Keratinocyte (primary cell): ENCODE data around the gene DNAJB8. TPM values are rescaled to one million over a fixed set of nuclear protein-coding genes. Genes with fewer than 3 reads are reported as not detected.

Experiments used
- DNase-seq: peaks from one replicate; pipeline ENCODE4 v3.0.0-alpha.2; 2011; ENCODE audit warnings: low read depth, missing footprints, low spot score
- FAIRE-seq: peaks from 2 replicates; lab custom pipeline; 2011; peaks lifted over from hg19 to GRCh38; lab: Jason Lieb, UNC
- H2AFZ ChIP-seq: 2 replicates; pipeline ENCODE4 v1.6.0; 2012; ENCODE audit warnings: low read length, control low read depth, inconsistent platforms; ENCODE audit not compliant: control insufficient read depth
- H3K27ac ChIP-seq: 2 replicates; pipeline ENCODE4 v1.5.1; 2011; ENCODE audit warnings: low read length; ENCODE audit not compliant: control insufficient read depth, insufficient read depth
- H3K27me3 ChIP-seq: 3 replicates; pipeline ENCODE4 v1.6.0; 2011; ENCODE audit warnings: low read length; ENCODE audit not compliant: control insufficient read depth, insufficient read depth; ENCODE audit errors: extremely low read depth
- H3K36me3 ChIP-seq, 2 experiments: 2 replicates in 1 of 2; 3 replicates in 1 of 2; pipeline ENCODE4 v1.5.1; 2011; ENCODE audit warnings: low read length in 2 of 2, mild to moderate bottlenecking in 1 of 2; ENCODE audit not compliant: control insufficient read depth in 2 of 2, insufficient read depth in 2 of 2; ENCODE audit errors: extremely low read depth in 1 of 2
- H3K4me1 ChIP-seq: 3 replicates; pipeline ENCODE4 v1.5.1; 2011; ENCODE audit warnings: low read length; ENCODE audit not compliant: control insufficient read depth, insufficient read depth; ENCODE audit errors: extremely low read depth
- H3K4me2 ChIP-seq: 3 replicates; pipeline ENCODE4 v1.6.0; 2011; ENCODE audit warnings: low read depth, low read length; ENCODE audit not compliant: control insufficient read depth, insufficient read depth; ENCODE audit errors: extremely low read depth
- H3K4me3 ChIP-seq, 3 experiments: fragments of 200-600 bp in 1 of 3; sonication (generic) in 1 of 3; 2 replicates in 2 of 3; 3 replicates in 1 of 3; pipeline ENCODE4 v1.5.1; 2011 to 2016; ENCODE audit warnings: low read length in 3 of 3, mild to moderate bottlenecking in 3 of 3, control low read depth in 2 of 3, inconsistent platforms in 1 of 3, low read depth in 1 of 3, mixed read lengths in 1 of 3, mixed run types in 1 of 3, moderate library complexity in 1 of 3; ENCODE audit not compliant: control insufficient read depth in 2 of 3, insufficient read depth in 2 of 3; ENCODE audit errors: extremely low read depth in 1 of 3
- H3K79me2 ChIP-seq: 2 replicates; pipeline ENCODE4 v1.6.0; 2012; ENCODE audit warnings: low read length; ENCODE audit not compliant: control insufficient read depth, insufficient read depth
- H3K9ac ChIP-seq: 3 replicates; pipeline ENCODE4 v1.6.0; 2011; ENCODE audit warnings: low read length; ENCODE audit not compliant: control insufficient read depth, insufficient read depth; ENCODE audit errors: extremely low read depth
- H3K9me1 ChIP-seq: 3 replicates; pipeline ENCODE4 v1.6.0; 2011; ENCODE audit warnings: low read length; ENCODE audit not compliant: control insufficient read depth, insufficient read depth; ENCODE audit errors: extremely low read depth
- H3K9me3 ChIP-seq: 2 replicates; pipeline ENCODE4 v1.5.1; 2012; ENCODE audit warnings: low read depth, low read length; ENCODE audit not compliant: control insufficient read depth
- H4K20me1 ChIP-seq: 3 replicates; pipeline ENCODE4 v1.6.0; 2011; ENCODE audit warnings: low read length; ENCODE audit not compliant: control insufficient read depth, insufficient read depth; ENCODE audit errors: extremely low read depth
- CTCF ChIP-seq, 3 experiments: IDR thresholded peaks in 1 of 3; conservative IDR thresholded peaks in 1 of 3; optimal IDR thresholded peaks in 1 of 3; 2 replicates in 2 of 3; 3 replicates in 1 of 3; pipeline versions ENCODE3 to v1.5.1; 2011; ENCODE audit warnings: low read length in 3 of 3, mild to moderate bottlenecking in 3 of 3, moderate library complexity in 2 of 3, control low read depth in 1 of 3, inconsistent platforms in 1 of 3; ENCODE audit not compliant: insufficient read depth in 2 of 3; ENCODE audit errors: extremely low read depth in 1 of 3
- EZH2 ChIP-seq: IDR thresholded peaks from one replicate; pipeline ENCODE4 v1.6.1; 2012; ENCODE audit warnings: inconsistent platforms, mild to moderate bottlenecking, low read length, moderate library complexity
- dilution Hi-C: fragments of 300-500 bp; cut with MboI; formaldehyde crosslinking; loops from one replicate; pipeline ENCODE4 v1.7.0; 2020; ENCODE audit warnings: low sequenced_read_pairs; ENCODE audit not compliant: extremely low pct_ligation_motif_present
- polyA plus RNA-seq, 5 experiments: library from polyadenylated mRNA; depleted of rRNA in 3 of 5; stranded (reverse) in 3 of 5; stranded (forward) in 1 of 5; unstranded in 1 of 5; fragments of >200 nt; gene quantifications; 1 replicate in 1 of 5; 2 replicates in 3 of 5; 3 replicates in 1 of 5; pipeline versions ENCODE4 v1.2.1 to v1.2.3, GENCODE V29; 2011 to 2012; ENCODE audit warnings: missing spikeins in 2 of 5, low read depth in 1 of 5, low replicate concordance in 1 of 5

DNAJB8 gene
- polyA plus RNA-seq, 1 donor (not counting 4 experiments of a cell fraction or from before 2014, with no cell fraction given), result not detected

- H3K4me3 ChIP-seq, result no peak overlapping the region
- no peak overlapping the region for H3K9ac ChIP-seq
- no peak overlapping the region for H2AFZ ChIP-seq
- dilution Hi-C loops, result no loop called here
- no peaks in the 10 kb centered on the region for H3K36me3 ChIP-seq
- no peak overlapping the region for H3K27ac ChIP-seq
- no peaks in the 10 kb centered on the region for H4K20me1 ChIP-seq
- H3K4me2 ChIP-seq, result no peak overlapping the region
- H3K9me3 ChIP-seq, result no peaks in the 10 kb centered on the region
- FAIRE-seq, result no peak
- TF ChIP-seq CTCF (optimal IDR thresholded peaks at IDR 0.05 in 1 of 3, IDR thresholded peaks at IDR 0.05 in 1 of 3, conservative IDR thresholded peaks at IDR 0.05 in 1 of 3; ENCODE audit: extremely low read depth in 1 of 3, insufficient read depth in 2 of 3, low read length in 3 of 3) (no peak), EZH2 (no peak)
- H3K9me1 ChIP-seq, result no peaks in the 10 kb centered on the region
- peaks cover 35% of the 10 kb centered on the region for H3K27me3 ChIP-seq
- H3K79me2 ChIP-seq, result no peaks in the 10 kb centered on the region
- no peak for DNase-seq
- H3K4me1 ChIP-seq, result no peaks in the 10 kb centered on the region
These were observed 34.7 kb upstream of the DNAJB8 start for GRCh38 chr3:128501431-128501830.

DNA sequence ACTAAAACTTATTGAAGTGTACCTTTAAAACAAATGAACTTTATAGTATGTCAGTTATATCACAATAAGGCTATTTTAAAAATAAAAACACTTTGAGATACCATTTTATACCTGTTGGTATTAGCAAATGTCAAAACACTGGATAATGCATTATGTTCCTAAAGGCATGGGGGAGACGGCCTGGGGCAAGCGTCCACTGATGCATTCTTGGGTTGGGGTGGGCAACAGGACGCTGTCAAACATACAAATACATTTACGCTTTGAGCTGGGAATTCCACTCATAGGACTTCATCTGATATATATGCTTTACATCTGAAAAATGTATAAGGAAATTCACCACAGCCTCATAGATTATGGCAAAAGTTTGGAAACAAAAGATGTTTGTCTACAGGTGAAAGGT, 33.9 kb upstream of the DNAJB8 start:
- Histone ChIP-seq H3K27me3 (peaks cover 44% of the 10 kb centered on the region), H4K20me1 (peaks cover 2% of the 10 kb centered on the region), H3K4me1 (no peaks in the 10 kb centered on the region), H3K9me1 (no peaks in the 10 kb centered on the region), H3K4me3 (no peak overlapping the region), H3K79me2 (no peaks in the 10 kb centered on the region), H3K36me3 (no peaks in the 10 kb centered on the region), H3K9ac (no peak overlapping the region), H3K9me3 (no peaks in the 10 kb centered on the region), H2AFZ (no peak overlapping the region), H3K27ac (no peak overlapping the region), H3K4me2 (no peak overlapping the region)
- DNase-seq (no peak), FAIRE-seq (no peak)
- dilution Hi-C loops, result no loop called here
- TF ChIP-seq CTCF (optimal IDR thresholded peaks at IDR 0.05 in 1 of 3, IDR thresholded peaks at IDR 0.05 in 1 of 3, conservative IDR thresholded peaks at IDR 0.05 in 1 of 3; ENCODE audit: extremely low read depth in 1 of 3, insufficient read depth in 2 of 3, low read length in 3 of 3) (no peak), EZH2 (no peak)
